ENCODE data around the gene JMJD4.

- TF ChIP-seq CTCF (IDR thresholded peaks at IDR 0.05): no peak
- no peak for TF ChIP-seq POLR2A (IDR thresholded peaks at IDR 0.05)
Measured at GRCh38 chr1:227781314-227781930, 46.3 kb upstream of the JMJD4 start.
